ENCODE measurements around the gene CPD. TPM values are rescaled to one million over a fixed set of nuclear protein-coding genes. Genes with fewer than 3 reads are reported as not detected.
"Not testable (repeated sequence)": the region's sequence is repeated elsewhere in the genome, so short reads cannot be mapped to it uniquely, and the experiment has no call there.

CPD gene
- total and polyA plus RNA-seq, 4 donors: 19.1 to 139 (median 58.8) TPM

DNA sequence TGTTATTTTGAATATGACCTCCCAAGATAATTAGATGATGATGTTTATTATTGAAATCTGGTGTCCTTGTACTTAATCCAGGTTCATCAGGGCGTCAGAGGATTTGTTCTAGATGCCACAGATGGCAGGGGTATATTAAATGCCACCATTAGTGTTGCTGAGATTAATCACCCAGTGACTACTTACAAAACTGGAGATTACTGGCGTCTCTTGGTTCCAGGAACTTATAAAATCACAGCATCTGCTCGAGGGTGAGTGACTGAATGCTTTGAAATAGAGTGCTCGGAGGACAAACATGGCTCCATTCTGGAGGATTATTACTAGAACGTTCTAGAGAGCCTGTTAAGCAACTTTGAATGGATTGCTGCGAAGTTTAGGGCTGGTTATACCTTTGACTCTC, 65.0 kb downstream of the CPD start (continued):
- TF ChIP-seq CTCF (IDR thresholded peaks at IDR 0.05; ENCODE audit: low read depth, low read length, missing input control): no peak

GRCh38 chr17:30446640-30447039, 67.9 kb downstream of the CPD start:
- H3K9me3 ChIP-seq (ENCODE audit: control insufficient read depth in 4 of 4, low read length in 3 of 4); H3K27ac ChIP-seq (ENCODE audit: low read depth in 1 of 2, low read length in 2 of 2); DNase-seq (ENCODE audit: low spot score); H3K4me3 ChIP-seq (ENCODE audit: low read depth in 1 of 3, low read length in 3 of 3); H3K9ac ChIP-seq (ENCODE audit: low read depth in 1 of 2, low read length in 2 of 2); H3K27me3 ChIP-seq (ENCODE audit: control insufficient read depth in 4 of 4, insufficient read depth in 4 of 4, low read length in 3 of 4): not testable (repeated sequence)
- Histone ChIP-seq H3K36me3 (ENCODE audit: control insufficient read depth in 4 of 4, insufficient read depth in 3 of 4, low read depth in 1 of 4, low read length in 3 of 4) (peaks cover 1 to 15% (median 12%) of the 10 kb centered on the region in 4 donors), H3K4me1 (ENCODE audit: control insufficient read depth in 4 of 4, insufficient read depth in 4 of 4, low read length in 3 of 4) (peaks cover 4 to 17% (median 12%) of the 10 kb centered on the region in 4 donors)

- peaks cover 5 to 13% (median 8%) of the 10 kb centered on the region in 4 donors for H3K36me3 ChIP-seq (ENCODE audit: control insufficient read depth in 4 of 4, insufficient read depth in 3 of 4, low read depth in 1 of 4, low read length in 3 of 4)
- no peak for DNase-seq (ENCODE audit: low spot score)
- no peaks in the 10 kb centered on the region for H3K9me3 ChIP-seq (ENCODE audit: control insufficient read depth in 4 of 4, low read length in 3 of 4)
- no peak overlapping the region for H3K9ac ChIP-seq (ENCODE audit: low read depth in 1 of 2, low read length in 2 of 2)
- no peak overlapping the region for H3K27ac ChIP-seq (ENCODE audit: low read depth in 1 of 2, low read length in 2 of 2)
- no peaks in the 10 kb centered on the region for H3K27me3 ChIP-seq (ENCODE audit: control insufficient read depth in 4 of 4, insufficient read depth in 4 of 4, low read length in 3 of 4)
- TF ChIP-seq GABPA (IDR thresholded peaks at IDR 0.05 in 1 of 2, conservative IDR thresholded peaks at IDR 0.05 in 1 of 2): no peak
- no peak for TF ChIP-seq JUND (IDR thresholded peaks at IDR 0.05)
- TF ChIP-seq FOXA2 (IDR thresholded peaks at IDR 0.05): no peak
- TF ChIP-seq, protein P1, sequence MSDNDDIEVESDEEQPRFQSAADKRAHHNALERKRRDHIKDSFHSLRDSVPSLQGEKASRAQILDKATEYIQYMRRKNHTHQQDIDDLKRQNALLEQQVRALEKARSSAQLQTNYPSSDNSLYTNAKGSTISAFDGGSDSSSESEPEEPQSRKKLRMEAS (IDR thresholded peaks at IDR 0.05): no peak
- TF ChIP-seq SP1 (IDR thresholded peaks at IDR 0.05): no peak
- peak in 1 of 2 donors; percentile 27 for TF ChIP-seq RAD21 (IDR thresholded peaks at IDR 0.05)
- TF ChIP-seq ATF3 (IDR thresholded peaks at IDR 0.05): no peak
- TF ChIP-seq FOXA1 (IDR thresholded peaks at IDR 0.05): no peak
- no peak for TF ChIP-seq EGR1 (IDR thresholded peaks at IDR 0.05; ENCODE audit: low read depth in 2 of 2)
- TF ChIP-seq HNF4A (conservative IDR thresholded peaks at IDR 0.05): peak in 1 of 2 donors; percentile 27
- TF ChIP-seq NR2F2 (IDR thresholded peaks at IDR 0.05): no peak
- TF ChIP-seq TAF1 (conservative IDR thresholded peaks at IDR 0.05): no peak
- H3K4me1 ChIP-seq (ENCODE audit: control insufficient read depth in 4 of 4, insufficient read depth in 4 of 4, low read length in 3 of 4): peaks cover 4 to 17% (median 12%) of the 10 kb centered on the region in 4 donors
- no peak overlapping the region for H3K4me3 ChIP-seq (ENCODE audit: low read depth in 1 of 3, low read length in 3 of 3)
- WGBS: 41% methylated on average over 4 of the region's 4 CpGs
Observed at GRCh38 chr17:30449480-30449879, 70.8 kb downstream of the CPD start.

DNA sequence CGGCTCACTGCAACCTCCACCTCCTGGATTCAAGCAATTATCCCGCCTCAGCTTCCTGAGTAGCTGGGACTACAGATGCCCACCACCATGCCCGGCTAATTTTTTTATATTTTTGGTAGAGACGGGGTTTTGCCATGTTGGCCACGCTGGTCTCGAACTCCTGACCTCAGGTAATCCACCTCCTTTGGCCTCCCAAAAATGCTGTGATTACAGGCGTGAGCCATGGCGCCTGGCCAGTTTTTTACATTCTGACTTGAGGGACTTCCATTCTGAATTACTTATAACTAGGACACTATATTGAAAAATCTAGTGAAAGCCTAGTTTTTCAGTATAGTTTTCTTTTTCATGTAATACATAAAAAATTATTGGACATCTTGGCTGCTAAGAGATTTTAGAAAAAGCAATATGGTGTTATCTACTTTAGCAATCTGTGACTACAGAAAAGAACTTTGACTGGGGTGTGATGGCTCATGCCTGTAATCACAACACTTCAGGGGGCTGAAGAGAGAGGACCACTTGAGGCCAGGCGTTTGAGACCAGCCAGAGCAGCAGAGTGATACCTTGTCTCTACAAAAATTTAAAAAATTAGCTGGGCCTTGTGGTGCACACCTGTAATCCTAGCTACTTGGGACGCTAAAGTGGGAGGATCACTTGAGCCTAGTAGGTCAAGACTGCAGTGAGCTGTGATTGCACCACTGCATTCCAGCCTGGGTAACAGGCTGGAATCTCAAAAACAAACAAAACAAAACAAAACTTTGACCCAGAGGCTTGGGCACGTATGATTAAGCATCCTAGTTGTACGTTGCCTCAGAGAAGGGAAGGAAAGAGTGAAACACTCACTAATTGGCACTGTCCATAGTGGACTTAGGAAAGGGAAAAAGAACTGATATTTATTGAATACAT, 71.6 kb downstream of the CPD start:
- H3K27me3 ChIP-seq (ENCODE audit: control insufficient read depth in 4 of 4, insufficient read depth in 4 of 4, low read length in 3 of 4): no peaks in the 10 kb centered on the region
- H3K4me3 ChIP-seq (ENCODE audit: low read depth in 1 of 3, low read length in 3 of 3): no peak overlapping the region
- H3K36me3 ChIP-seq (ENCODE audit: control insufficient read depth in 4 of 4, insufficient read depth in 3 of 4, low read depth in 1 of 4, low read length in 3 of 4): peaks cover 5 to 11% (median 9%) of the 10 kb centered on the region in 4 donors
- H3K27ac ChIP-seq (ENCODE audit: low read depth in 1 of 2, low read length in 2 of 2): peak overlapping the region in 1 of 2 donors; percentile 12
- no peak for DNase-seq (ENCODE audit: low spot score)
- 80% methylated on average over 12 of the region's 12 CpGs for WGBS
- peaks cover 4 to 17% (median 12%) of the 10 kb centered on the region in 4 donors for H3K4me1 ChIP-seq (ENCODE audit: control insufficient read depth in 4 of 4, insufficient read depth in 4 of 4, low read length in 3 of 4)
- H3K9ac ChIP-seq (ENCODE audit: low read depth in 1 of 2, low read length in 2 of 2): no peak overlapping the region
- peak; percentile 84 to 90 for TF ChIP-seq JUND (IDR thresholded peaks at IDR 0.05)
- peak; percentile 73 to 76 for TF ChIP-seq RXRA (IDR thresholded peaks at IDR 0.05)
- peak; percentile 51 for TF ChIP-seq ZBTB33 (IDR thresholded peaks at IDR 0.05)
- TF ChIP-seq ATF3 (IDR thresholded peaks at IDR 0.05): peak; percentile 66
- peak; percentile 57 for TF ChIP-seq YY1 (IDR thresholded peaks at IDR 0.05)
- no peak for TF ChIP-seq TAF1 (conservative IDR thresholded peaks at IDR 0.05)
- TF ChIP-seq HNF4G (IDR thresholded peaks at IDR 0.05): peak; percentile 68
- TF ChIP-seq GABPA (IDR thresholded peaks at IDR 0.05 in 1 of 2, conservative IDR thresholded peaks at IDR 0.05 in 1 of 2): no peak
- TF ChIP-seq FOXA2 (IDR thresholded peaks at IDR 0.05): peak; percentile 45
- peak in 1 of 2 donors; percentile 51 for TF ChIP-seq RAD21 (IDR thresholded peaks at IDR 0.05)
- TF ChIP-seq EGR1 (IDR thresholded peaks at IDR 0.05; ENCODE audit: low read depth in 2 of 2): no peak
- TF ChIP-seq, protein P1 (IDR thresholded peaks at IDR 0.05): no peak
- peak; percentile 79 for TF ChIP-seq SP1 (IDR thresholded peaks at IDR 0.05)
- TF ChIP-seq FOXA1 (IDR thresholded peaks at IDR 0.05): peak; percentile 16
- peak; percentile 85 to 92 for TF ChIP-seq HNF4A (conservative IDR thresholded peaks at IDR 0.05)
- no peak for TF ChIP-seq NR2F2 (IDR thresholded peaks at IDR 0.05)
- H3K9me3 ChIP-seq (ENCODE audit: control insufficient read depth in 4 of 4, low read length in 3 of 4): no peaks in the 10 kb centered on the region
